Thyroid gland (tissue), 4 donors: ENCODE measurements around the gene CAVIN2. TPM values are rescaled to one million over a fixed set of nuclear protein-coding genes. Genes with fewer than 3 reads are reported as not detected.

Source experiments
- DNase-seq, 2 donors: peaks; one replicate each; pipeline ENCODE4 v3.0.0-alpha.2; 2019
- H3K27ac ChIP-seq, 3 donors: fragments of 200-600 bp; sonication (generic); 1 replicate in 2 of 3; 2 replicates in 1 of 3; pipeline ENCODE4 v1.5.1; 2016 to 2019; ENCODE audit warnings: mild to moderate bottlenecking in 1 of 3, moderate library complexity in 1 of 3
- H3K27me3 ChIP-seq: fragments of 200-600 bp; sonication (generic); one replicate; pipeline ENCODE4 v1.5.1; 2019
- H3K36me3 ChIP-seq, 2 donors: fragments of 200-600 bp; sonication (generic); one replicate each; pipeline ENCODE4 v1.5.1; 2016 to 2019
- H3K4me1 ChIP-seq, 2 donors: fragments of 200-600 bp; sonication (generic); one replicate each; pipeline ENCODE4 v1.5.1; 2017 to 2019
- H3K4me3 ChIP-seq, 3 donors: fragments of 200-600 bp; sonication (generic); replicated peaks in 1 of 3; 1 replicate in 2 of 3; 2 replicates in 1 of 3; pipeline ENCODE4 v1.5.1; 2016; ENCODE audit warnings: mild to moderate bottlenecking in 1 of 3
- H3K9me3 ChIP-seq: fragments of 200-600 bp; sonication (generic); one replicate; pipeline ENCODE4 v1.5.1; 2017
- POLR2A ChIP-seq, 2 donors: fragments of 450-650 bp; IDR thresholded peaks; one replicate each; pipeline ENCODE4 v1.6.1; 2017; ENCODE audit warnings: antibody characterized with exemption in 2 of 2, mild to moderate bottlenecking in 2 of 2, moderate library complexity in 1 of 2
- WGBS, 2 donors: methylation state at CpG; one replicate each; pipeline ENCODE4 v1.1.5; 2017; 5-methylcytosine and 5-hydroxymethylcytosine counted together
- intact Hi-C: fragments of 100-400 bp; cut with DNase I; formaldehyde crosslinking; loops from one replicate; pipeline ENCODE4 v1.15.1; 2023
- total RNA-seq, 4 donors: library from RNA; depleted of rRNA; stranded (reverse); fragments of >200 nt; gene quantifications; one replicate each; pipeline ENCODE4 v1.2.3, GENCODE V29; 2016
- TF ChIP-seq, protein P1 (sequence below), 6 experiments: fragments of 200-600 bp in 3 of 6; fragments of 450-650 bp in 3 of 6; sonication (generic) in 3 of 6; IDR thresholded peaks; one replicate each; pipeline ENCODE4 v1.5.1; 2016 to 2019; ENCODE audit warnings: antibody characterized with exemption in 6 of 6, mild to moderate bottlenecking in 2 of 6, inconsistent platforms in 1 of 6, moderate library complexity in 1 of 6

The CAVIN2 gene
- total RNA-seq, 4 donors from 2014 or later: 86.2 to 149 (median 132) TPM

DNA sequence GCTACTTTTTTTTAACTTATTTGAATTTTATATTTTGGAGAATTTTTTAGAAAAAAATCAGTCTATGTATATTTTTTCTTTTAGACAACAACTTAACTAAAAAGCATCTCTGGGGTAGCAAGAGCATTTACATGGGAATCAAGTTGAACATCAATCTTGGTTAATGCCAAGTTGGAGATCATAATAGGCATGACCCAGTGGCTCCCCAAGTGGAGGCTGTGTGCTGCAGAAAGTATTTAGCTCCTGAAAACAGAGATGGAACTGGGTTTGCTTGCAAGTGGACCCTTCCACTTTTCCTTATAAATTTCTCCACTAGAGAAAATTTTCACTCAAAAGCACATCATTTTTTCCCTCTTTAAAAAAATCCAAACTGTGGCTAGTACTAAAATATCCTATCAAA, 23.9 kb upstream of the CAVIN2 start:
- Histone ChIP-seq H3K4me1 (peaks cover 18 to 38% of the 10 kb centered on the region in 2 donors), H3K9me3 (no peaks in the 10 kb centered on the region), H3K4me3 (no peak overlapping the region), H3K36me3 (no peaks in the 10 kb centered on the region), H3K27ac (no peak overlapping the region), H3K27me3 (no peaks in the 10 kb centered on the region)
- DNase-seq: no peak
- intact Hi-C loops: no loop called here
- TF ChIP-seq, protein P1, sequence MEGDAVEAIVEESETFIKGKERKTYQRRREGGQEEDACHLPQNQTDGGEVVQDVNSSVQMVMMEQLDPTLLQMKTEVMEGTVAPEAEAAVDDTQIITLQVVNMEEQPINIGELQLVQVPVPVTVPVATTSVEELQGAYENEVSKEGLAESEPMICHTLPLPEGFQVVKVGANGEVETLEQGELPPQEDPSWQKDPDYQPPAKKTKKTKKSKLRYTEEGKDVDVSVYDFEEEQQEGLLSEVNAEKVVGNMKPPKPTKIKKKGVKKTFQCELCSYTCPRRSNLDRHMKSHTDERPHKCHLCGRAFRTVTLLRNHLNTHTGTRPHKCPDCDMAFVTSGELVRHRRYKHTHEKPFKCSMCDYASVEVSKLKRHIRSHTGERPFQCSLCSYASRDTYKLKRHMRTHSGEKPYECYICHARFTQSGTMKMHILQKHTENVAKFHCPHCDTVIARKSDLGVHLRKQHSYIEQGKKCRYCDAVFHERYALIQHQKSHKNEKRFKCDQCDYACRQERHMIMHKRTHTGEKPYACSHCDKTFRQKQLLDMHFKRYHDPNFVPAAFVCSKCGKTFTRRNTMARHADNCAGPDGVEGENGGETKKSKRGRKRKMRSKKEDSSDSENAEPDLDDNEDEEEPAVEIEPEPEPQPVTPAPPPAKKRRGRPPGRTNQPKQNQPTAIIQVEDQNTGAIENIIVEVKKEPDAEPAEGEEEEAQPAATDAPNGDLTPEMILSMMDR (IDR thresholded peaks at IDR 0.05): peak in 2 of 6 experiments; percentile 9 to 26
- TF ChIP-seq POLR2A (IDR thresholded peaks at IDR 0.05): no peak

- WGBS, 2 donors: 83 to 86% methylated on average over 4 of the region's 4 CpGs
- Histone ChIP-seq H3K27ac (no peak overlapping the region), H3K9me3 (no peaks in the 10 kb centered on the region), H3K4me3 (no peak overlapping the region), H3K27me3 (no peaks in the 10 kb centered on the region), H3K4me1 (peaks cover 22 to 44% of the 10 kb centered on the region in 2 donors), H3K36me3 (no peaks in the 10 kb centered on the region)
- no peak for DNase-seq
- intact Hi-C loops: no loop called here
- TF ChIP-seq POLR2A (IDR thresholded peaks at IDR 0.05): no peak
- TF ChIP-seq, protein P1 (IDR thresholded peaks at IDR 0.05): no peak
These were observed 22.9 kb upstream of the CAVIN2 start for GRCh38 chr2:191869781-191870180.

DNA sequence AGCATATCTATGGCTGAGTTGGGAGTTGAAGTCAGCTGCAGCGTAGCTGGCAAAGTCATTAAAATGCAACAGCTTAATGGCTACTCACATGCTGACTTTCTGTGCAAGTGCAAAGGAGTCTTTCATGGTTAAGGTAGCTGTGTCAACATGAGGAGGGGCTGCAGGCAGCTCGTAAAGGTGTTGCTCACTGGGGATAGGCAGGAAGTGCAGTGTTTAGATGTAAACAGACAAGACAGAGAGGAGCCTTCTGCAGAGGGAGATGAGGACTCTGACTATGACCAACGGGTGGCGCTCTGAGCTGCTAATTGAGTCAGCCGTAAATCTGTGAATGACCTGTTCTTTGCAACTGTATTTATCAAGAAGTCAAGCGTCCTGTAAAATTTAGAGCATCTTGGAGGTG, 22.3 kb upstream of the CAVIN2 start:
- TF ChIP-seq, protein P1 (IDR thresholded peaks at IDR 0.05): peak in 1 of 6 experiments; percentile 10
- no peak for TF ChIP-seq POLR2A (IDR thresholded peaks at IDR 0.05)
- H3K9me3 ChIP-seq: no peaks in the 10 kb centered on the region
- H3K36me3 ChIP-seq: no peaks in the 10 kb centered on the region
- H3K27ac ChIP-seq: no peak overlapping the region
- H3K4me3 ChIP-seq: no peak overlapping the region
- intact Hi-C loops: no loop called here
- 75 to 76% methylated on average over 6 of the region's 6 CpGs for WGBS, 2 donors
- DNase-seq: no peak
- peaks cover 25 to 47% of the 10 kb centered on the region in 2 donors for H3K4me1 ChIP-seq
- H3K27me3 ChIP-seq: no peaks in the 10 kb centered on the region

GRCh38 chr2:191867507-191867847, 20.6 kb upstream of the CAVIN2 start:
- intact Hi-C loops: no loop called here
- TF ChIP-seq POLR2A (IDR thresholded peaks at IDR 0.05): no peak
- TF ChIP-seq, protein P1 (IDR thresholded peaks at IDR 0.05): no peak
- Histone ChIP-seq H3K27me3 (no peaks in the 10 kb centered on the region), H3K4me1 (peaks cover 25 to 51% of the 10 kb centered on the region in 2 donors), H3K36me3 (no peaks in the 10 kb centered on the region), H3K4me3 (no peak overlapping the region), H3K9me3 (no peaks in the 10 kb centered on the region), H3K27ac (peak overlapping the region; percentile 56 to 88 (median 87))
- WGBS, 2 donors: 79 to 81% methylated on average over 1 of the region's 1 CpG
- no peak for DNase-seq

GRCh38 chr2:191866675-191867506, 20.0 kb upstream of the CAVIN2 start:
- Histone ChIP-seq H3K27ac (peak overlapping the region; percentile 87 to 92 (median 88)), H3K9me3 (no peaks in the 10 kb centered on the region), H3K27me3 (no peaks in the 10 kb centered on the region), H3K4me1 (peaks cover 25 to 51% of the 10 kb centered on the region in 2 donors), H3K36me3 (no peaks in the 10 kb centered on the region), H3K4me3 (no peak overlapping the region)
- intact Hi-C loops: no loop called here
- 19 to 20% methylated on average over 7 of the region's 7 CpGs for WGBS, 2 donors
- peak; percentile 66 for DNase-seq
- TF ChIP-seq, protein P1 (IDR thresholded peaks at IDR 0.05): no peak
- TF ChIP-seq POLR2A (IDR thresholded peaks at IDR 0.05): peak in 1 of 2 donors; percentile 14
